ENCODE data around the gene NPIPB8.
"Not testable (repeated sequence)": the region's sequence is repeated elsewhere in the genome, so short reads cannot be mapped to it uniquely, and the experiment has no call there.

NPIPB8 gene

GRCh38 chr16:28637765-28638164 lies at the start of gene NPIPB8:
Gene NPIPB8, plus strand, starts transcription at chr16:28638065. Its CDS starts 296 bp downstream, at chr16:28638361.
- not testable (repeated sequence) for DNase-seq (ENCODE audit: low spot score)

- DNase-seq (ENCODE audit: low spot score) = no peak
Measured at GRCh38 chr16:28589069-28589468, 48.8 kb upstream of the NPIPB8 start.

- DNase-seq (ENCODE audit: low spot score) = no peak
Measured at GRCh38 chr16:28589930-28590329, 47.9 kb upstream of the NPIPB8 start.

- DNase-seq (ENCODE audit: low spot score) = no peak
Measured at GRCh38 chr16:28590384-28591340, 47.2 kb upstream of the NPIPB8 start.

- no peak for DNase-seq (ENCODE audit: low spot score)
Measured at GRCh38 chr16:28591355-28591754, 46.5 kb upstream of the NPIPB8 start.

- no peak for DNase-seq (ENCODE audit: low spot score)
Measured at GRCh38 chr16:28592511-28592910, 45.4 kb upstream of the NPIPB8 start.

- DNase-seq (ENCODE audit: low spot score) = no peak
Measured at GRCh38 chr16:28592979-28593553, 44.8 kb upstream of the NPIPB8 start.

GRCh38 chr16:28595451-28595850 lies 42.4 kb upstream of the NPIPB8 start:
- not testable (repeated sequence) for DNase-seq (ENCODE audit: low spot score)

GRCh38 chr16:28596115-28596630 lies 41.7 kb upstream of the NPIPB8 start:
- no peak for DNase-seq (ENCODE audit: low spot score)

- DNase-seq (ENCODE audit: low spot score) = peak; percentile 16
Measured at GRCh38 chr16:28596840-28597691, 40.8 kb upstream of the NPIPB8 start, which contains the start of gene SULT1A2. Gene SULT1A2, minus strand, starts transcription at chr16:28597050. Its CDS starts 1,120 bp downstream, at chr16:28595930.

GRCh38 chr16:28597692-28598261 lies 40.1 kb upstream of the NPIPB8 start:
- DNase-seq (ENCODE audit: low spot score) = no peak

- DNase-seq (ENCODE audit: low spot score) = not testable (repeated sequence)
Measured at GRCh38 chr16:28599377-28600285, 38.2 kb upstream of the NPIPB8 start.

- not testable (repeated sequence) for DNase-seq (ENCODE audit: low spot score)
Measured at GRCh38 chr16:28600965-28601364, 36.9 kb upstream of the NPIPB8 start.

- DNase-seq (ENCODE audit: low spot score) = not testable (repeated sequence)
Measured at GRCh38 chr16:28601589-28601988, 36.3 kb upstream of the NPIPB8 start.

GRCh38 chr16:28602062-28602461 lies 35.8 kb upstream of the NPIPB8 start:
- not testable (repeated sequence) for DNase-seq (ENCODE audit: low spot score)

GRCh38 chr16:28602529-28602928 lies 35.3 kb upstream of the NPIPB8 start:
- DNase-seq (ENCODE audit: low spot score) = no peak

- no peak for DNase-seq (ENCODE audit: low spot score)
Measured at GRCh38 chr16:28603381-28604185, 34.3 kb upstream of the NPIPB8 start.

GRCh38 chr16:28604186-28604565 lies 33.7 kb upstream of the NPIPB8 start:
- DNase-seq (ENCODE audit: low spot score) = no peak

GRCh38 chr16:28606291-28607115 lies 31.4 kb upstream of the NPIPB8 start:
- no peak for DNase-seq (ENCODE audit: low spot score)

All from LoVo (cell line).